Activated CD4-positive, alpha-beta T cell treated with anti-CD3 and anti-CD28 coated beads, Interleukin-2, amount 10 ng/mL, durations not matched to agents 7 days and 5 days (primary cell): ENCODE measurements around the gene PTPRD. TPM values are rescaled to one million over a fixed set of nuclear protein-coding genes. Genes with fewer than 3 reads are reported as not detected.

Experiments used
- CTCF ChIA-PET: fragments of 350-600 bp; sonication (Branson Sonifier 250); formaldehyde crosslinking; loops from one replicate; lab custom pipeline; 2021; ENCODE audit warnings: antibody characterized with exemption; lab: Charles Lee
- POLR2A ChIA-PET: fragments of 350-600 bp; sonication (Branson Sonifier 250); formaldehyde crosslinking; loops from one replicate; lab custom pipeline; 2021; ENCODE audit warnings: antibody characterized with exemption; lab: Charles Lee
- DNase-seq: peaks from one replicate; pipeline ENCODE4 v3.0.0-alpha.2; 2020
- H3K27ac Mint-ChIP-seq: one replicate; pipeline ENCODE4 v1.8.0; 2021; ENCODE audit warnings: mild to moderate bottlenecking, moderate library complexity, mixed read lengths
- H3K27me3 Mint-ChIP-seq: one replicate; pipeline ENCODE4 v1.8.0; 2021; ENCODE audit warnings: mixed read lengths
- H3K36me3 Mint-ChIP-seq: one replicate; pipeline ENCODE4 v1.8.0; 2021; ENCODE audit warnings: low read depth, mixed read lengths
- H3K4me1 Mint-ChIP-seq: one replicate; pipeline ENCODE4 v1.8.0; 2021; ENCODE audit warnings: mixed read lengths
- H3K4me3 Mint-ChIP-seq: one replicate; pipeline ENCODE4 v1.8.0; 2021; ENCODE audit warnings: mild to moderate bottlenecking, moderate library complexity, mixed read lengths
- H3K9me3 Mint-ChIP-seq: one replicate; pipeline ENCODE4 v1.8.0; 2021; ENCODE audit warnings: mixed read lengths
- total RNA-seq, 2 experiments: library from RNA; stranded (reverse); gene quantifications; one replicate each; pipeline ENCODE4 v1.2.3, GENCODE V29; 2021

The PTPRD gene
- total RNA-seq, 2 experiments from 2014 or later = not detected

DNA sequence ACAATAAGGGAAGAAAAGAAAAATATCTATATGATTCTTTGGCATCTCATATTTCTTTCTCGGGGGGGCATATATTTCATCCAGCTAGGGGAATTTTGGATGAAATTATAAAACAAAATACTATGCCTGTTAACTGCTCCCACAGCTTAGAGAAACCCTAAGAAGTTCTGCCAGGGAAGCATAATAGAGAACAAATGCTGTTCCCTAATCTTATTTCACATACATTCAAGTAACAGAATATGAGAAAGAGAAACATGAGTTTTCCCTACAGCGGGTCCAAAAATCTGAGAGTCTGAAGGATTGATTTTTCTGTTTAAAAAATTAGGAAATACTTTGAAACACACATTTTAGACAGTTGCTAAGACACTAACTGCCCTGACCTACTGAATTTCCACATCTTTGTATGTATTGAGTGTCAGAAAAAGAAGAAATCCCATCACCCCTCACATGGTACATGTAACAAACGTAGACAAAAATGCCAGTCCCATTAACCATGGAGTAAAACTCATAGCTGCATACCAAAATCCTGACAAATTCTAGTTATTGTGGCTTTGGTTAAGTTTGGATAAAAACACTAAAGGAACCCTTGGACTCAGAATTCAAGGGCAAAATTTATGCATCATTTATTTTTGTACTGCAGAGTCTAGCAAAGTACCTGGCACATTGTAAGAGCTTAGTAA is 2193.1 kb downstream of the PTPRD start:
- H3K27me3 Mint-ChIP-seq = peaks cover 3% of the 10 kb centered on the region
- no peak for DNase-seq
- no peak overlapping the region for H3K27ac Mint-ChIP-seq
- H3K4me1 Mint-ChIP-seq = no peaks in the 10 kb centered on the region
- no peak overlapping the region for H3K4me3 Mint-ChIP-seq
- CTCF ChIA-PET = interaction anchor here (0.7 to 1.0 kb wide), 2 partner anchors 14 to 25 kb away, joined by 3 to 4 read pairs; no protein-coding TSS in a partner anchor
- no peaks in the 10 kb centered on the region for H3K36me3 Mint-ChIP-seq
- H3K9me3 Mint-ChIP-seq = peaks cover 3% of the 10 kb centered on the region
- POLR2A ChIA-PET = no interaction called here

DNA sequence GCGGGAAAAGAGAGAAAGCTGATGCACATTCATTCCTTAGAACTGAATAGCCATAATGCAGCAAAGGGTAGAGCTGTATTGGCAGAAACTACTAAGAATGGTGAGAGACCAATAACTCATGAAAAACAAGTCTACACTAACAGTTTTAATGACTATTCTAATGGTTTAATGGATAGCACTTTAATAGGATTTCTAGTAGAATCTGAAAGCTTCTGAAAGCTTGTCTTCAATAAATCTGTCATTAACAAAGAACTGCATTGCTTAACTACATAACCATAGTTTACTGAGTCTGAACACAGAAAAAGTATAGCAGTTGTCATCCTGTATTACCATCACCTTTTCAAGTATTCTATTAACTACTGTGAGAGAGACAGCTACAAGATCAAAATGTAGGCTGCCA is 2195.5 kb downstream of the PTPRD start:
- Mint-ChIP-seq H3K36me3 (no peaks in the 10 kb centered on the region), H3K27me3 (peaks cover 2% of the 10 kb centered on the region), H3K4me1 (no peaks in the 10 kb centered on the region), H3K9me3 (no peaks in the 10 kb centered on the region), H3K27ac (no peak overlapping the region), H3K4me3 (no peak overlapping the region)
- CTCF ChIA-PET = interaction anchor here (0.9 kb wide), 1 partner anchor 13 kb away, joined by 3 read pairs; no protein-coding TSS in a partner anchor
- no peak for DNase-seq
- POLR2A ChIA-PET = no interaction called here

DNA sequence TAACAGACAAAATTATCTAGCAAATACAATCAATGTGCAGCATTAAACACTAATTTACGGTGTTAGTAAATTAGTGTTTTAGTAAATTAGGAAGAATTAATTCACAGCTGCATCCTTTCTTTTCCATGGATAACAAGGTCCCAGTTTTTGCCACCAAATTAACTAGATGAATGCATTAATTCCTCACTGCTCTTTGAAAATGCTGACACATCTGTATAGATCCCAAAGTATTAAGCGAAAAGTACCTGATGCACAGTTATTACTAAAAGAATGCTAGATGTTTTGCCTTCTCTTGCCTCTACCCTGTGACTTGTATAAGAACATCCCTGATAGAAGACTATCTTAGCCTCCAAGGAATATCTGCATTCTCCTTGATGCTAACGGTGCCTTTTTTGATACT is 2200.5 kb downstream of the PTPRD start:
- H3K4me3 Mint-ChIP-seq = no peak overlapping the region
- no peak overlapping the region for H3K27ac Mint-ChIP-seq
- no peaks in the 10 kb centered on the region for H3K9me3 Mint-ChIP-seq
- peaks cover 12% of the 10 kb centered on the region for H3K4me1 Mint-ChIP-seq
- CTCF ChIA-PET = no interaction called here
- POLR2A ChIA-PET = no interaction called here
- no peak for DNase-seq
- no peaks in the 10 kb centered on the region for H3K36me3 Mint-ChIP-seq
- peaks cover 2% of the 10 kb centered on the region for H3K27me3 Mint-ChIP-seq

DNA sequence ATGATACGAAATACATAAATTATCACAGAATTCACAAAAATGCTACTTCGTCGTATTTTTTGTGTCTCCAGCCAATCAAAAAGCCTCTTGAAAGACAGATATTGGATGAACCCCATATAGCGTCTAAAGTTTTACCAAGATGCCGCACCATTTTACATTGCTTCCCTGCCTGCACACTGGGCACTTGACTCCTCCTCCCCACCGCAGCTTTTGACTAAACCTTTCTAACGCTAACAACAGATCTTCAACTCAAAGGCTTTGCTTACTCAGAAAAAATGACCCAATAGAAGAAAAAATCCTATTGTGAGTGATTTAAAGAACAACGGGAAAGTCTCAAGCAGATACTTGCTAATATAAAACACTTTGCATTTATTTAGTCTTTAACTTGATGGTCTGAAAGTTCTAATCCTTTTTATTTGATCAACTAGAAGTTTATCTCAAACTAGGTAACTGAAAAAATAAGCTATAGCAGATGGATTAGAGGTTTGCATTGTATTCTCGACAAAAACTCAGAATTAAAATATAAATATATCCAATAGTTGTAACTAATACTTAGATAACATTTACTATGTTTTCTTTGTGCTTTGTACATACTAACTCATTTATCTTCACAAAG is 2204.1 kb downstream of the PTPRD start:
- CTCF ChIA-PET = no interaction called here
- Mint-ChIP-seq H3K36me3 (no peaks in the 10 kb centered on the region), H3K4me3 (no peak overlapping the region), H3K27me3 (peaks cover 2% of the 10 kb centered on the region), H3K27ac (no peak overlapping the region), H3K9me3 (no peaks in the 10 kb centered on the region), H3K4me1 (peaks cover 12% of the 10 kb centered on the region)
- no peak for DNase-seq
- POLR2A ChIA-PET = no interaction called here

DNA sequence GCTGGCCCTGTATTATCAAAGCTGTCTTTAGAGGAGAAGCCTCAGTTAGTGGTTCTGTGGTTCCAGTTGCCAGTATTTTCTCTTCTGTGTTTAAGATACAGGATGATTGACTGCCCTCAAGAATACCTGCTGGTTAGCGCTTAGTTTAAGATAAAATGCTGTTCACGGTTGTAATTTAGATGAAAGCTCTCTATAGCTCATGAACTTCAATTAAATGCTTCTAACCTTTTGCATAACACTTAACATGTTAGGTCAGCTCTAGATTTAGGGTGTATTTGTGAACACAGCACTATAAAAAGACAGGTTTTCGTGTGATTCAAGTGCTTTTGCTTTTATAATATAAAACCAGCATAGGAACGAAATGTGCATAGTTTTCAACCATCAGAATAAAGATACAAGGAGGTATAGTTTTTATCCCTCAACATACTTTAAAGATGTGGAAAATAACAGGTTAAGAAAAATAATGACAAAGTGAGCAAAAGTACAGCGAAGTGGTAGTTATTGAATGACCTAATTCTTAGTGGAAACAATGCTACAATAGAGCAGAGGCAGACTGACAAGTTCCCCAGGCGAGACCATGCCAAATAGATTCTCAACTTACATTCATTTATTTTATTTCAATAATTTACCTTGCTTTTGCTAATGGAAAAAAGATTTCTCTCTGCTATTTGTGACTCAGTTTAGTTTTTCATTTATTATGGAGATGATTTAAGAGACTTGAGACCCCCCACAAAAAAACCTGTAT is 2210.7 kb downstream of the PTPRD start:
- no peaks in the 10 kb centered on the region for H3K27me3 Mint-ChIP-seq
- H3K9me3 Mint-ChIP-seq = no peaks in the 10 kb centered on the region
- no peak overlapping the region for H3K4me3 Mint-ChIP-seq
- no peak overlapping the region for H3K27ac Mint-ChIP-seq
- DNase-seq = no peak
- H3K4me1 Mint-ChIP-seq = no peaks in the 10 kb centered on the region
- no peaks in the 10 kb centered on the region for H3K36me3 Mint-ChIP-seq
- ChIA-PET POLR2A (no interaction called here), CTCF (no interaction called here)

DNA sequence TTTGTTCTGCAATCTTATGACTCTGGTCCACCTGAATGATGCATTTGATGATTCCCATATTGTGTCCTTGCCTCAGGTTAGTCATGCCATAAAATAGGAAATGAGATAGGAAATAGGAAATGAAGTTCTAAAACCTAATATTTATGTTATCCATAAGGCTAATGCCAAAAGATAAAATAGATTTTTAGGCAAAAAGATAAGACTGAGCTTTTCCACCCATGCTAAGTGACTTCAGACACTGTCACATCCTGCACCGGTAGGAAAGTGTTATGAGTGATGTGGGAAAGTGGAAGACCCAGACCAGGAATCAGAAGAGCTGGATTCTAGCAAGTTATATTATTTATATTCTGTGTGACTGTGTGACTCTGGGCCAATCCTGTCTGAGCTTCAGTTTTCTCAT is 2212.4 kb downstream of the PTPRD start:
- DNase-seq = no peak
- Mint-ChIP-seq H3K27ac (no peak overlapping the region), H3K4me3 (no peak overlapping the region), H3K4me1 (no peaks in the 10 kb centered on the region), H3K36me3 (no peaks in the 10 kb centered on the region), H3K27me3 (no peaks in the 10 kb centered on the region), H3K9me3 (no peaks in the 10 kb centered on the region)
- POLR2A ChIA-PET = no interaction called here
- CTCF ChIA-PET = no interaction called here

DNA sequence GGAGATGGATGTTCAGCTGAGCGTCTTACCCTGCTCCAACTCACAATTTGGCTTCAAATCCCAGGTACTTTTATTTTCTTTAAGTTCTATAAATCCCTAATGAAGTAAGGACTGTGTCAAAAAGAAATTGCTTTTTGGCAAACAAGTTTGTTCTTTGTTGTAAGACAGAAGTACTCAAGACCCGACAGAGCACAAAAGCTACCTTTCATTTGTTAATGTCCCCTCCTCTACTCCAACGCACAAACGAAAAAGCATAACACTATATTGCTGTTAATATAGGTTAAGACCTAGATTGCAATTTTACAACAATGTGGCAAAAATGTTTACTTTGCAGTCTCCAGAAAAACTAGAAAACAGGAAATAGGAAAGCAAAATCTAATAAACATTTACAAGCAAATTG is 2217.8 kb downstream of the PTPRD start:
- ChIA-PET CTCF (no interaction called here), POLR2A (no interaction called here)
- Mint-ChIP-seq H3K4me1 (no peaks in the 10 kb centered on the region), H3K9me3 (no peaks in the 10 kb centered on the region), H3K4me3 (no peak overlapping the region), H3K36me3 (no peaks in the 10 kb centered on the region), H3K27me3 (peaks cover 2% of the 10 kb centered on the region), H3K27ac (no peak overlapping the region)
- no peak for DNase-seq

DNA sequence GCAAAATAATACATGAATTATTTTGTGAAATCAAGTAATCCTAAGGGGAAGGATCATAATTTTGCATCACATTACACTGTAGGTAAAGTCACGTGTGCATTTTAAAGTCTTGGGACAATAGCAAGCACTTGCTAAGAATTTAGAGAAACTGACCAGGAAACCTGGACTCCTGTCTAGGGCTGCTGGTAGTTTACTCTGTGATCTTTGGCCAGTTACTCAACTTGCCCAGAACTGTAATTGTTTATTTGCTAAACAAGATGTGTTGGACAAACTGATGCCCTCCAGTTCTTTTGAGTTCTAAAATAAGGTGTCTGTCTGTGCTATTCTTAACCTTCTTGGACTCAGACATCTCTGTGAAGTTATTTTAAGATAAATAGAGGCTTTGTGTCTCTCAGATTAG is 2218.5 kb downstream of the PTPRD start:
- Mint-ChIP-seq H3K4me3 (no peak overlapping the region), H3K27ac (no peak overlapping the region), H3K27me3 (peaks cover 2% of the 10 kb centered on the region), H3K4me1 (no peaks in the 10 kb centered on the region), H3K36me3 (no peaks in the 10 kb centered on the region), H3K9me3 (no peaks in the 10 kb centered on the region)
- DNase-seq = no peak
- POLR2A ChIA-PET = no interaction called here
- CTCF ChIA-PET = no interaction called here

DNA sequence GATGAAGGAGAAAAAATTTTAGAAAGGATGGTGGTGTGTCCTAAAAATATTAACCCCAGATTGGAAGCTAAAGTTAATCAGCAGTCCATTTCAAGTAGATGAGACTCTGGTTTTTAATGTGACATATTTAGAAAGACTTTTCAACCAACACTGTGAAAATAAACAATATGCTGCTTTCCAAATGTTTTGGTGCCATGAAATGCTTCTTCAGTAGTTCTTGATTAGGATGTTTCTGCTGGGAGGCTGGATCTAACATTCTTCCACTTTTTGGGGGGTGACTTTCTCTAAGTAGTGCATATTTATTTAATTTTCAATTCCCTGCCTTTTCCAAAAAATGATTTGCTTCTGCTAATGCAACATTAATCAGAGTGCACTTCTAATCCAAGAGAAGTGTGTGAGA is 2219.9 kb downstream of the PTPRD start:
- H3K4me3 Mint-ChIP-seq = no peak overlapping the region
- H3K9me3 Mint-ChIP-seq = no peaks in the 10 kb centered on the region
- ChIA-PET POLR2A (no interaction called here), CTCF (no interaction called here)
- no peak for DNase-seq
- H3K27ac Mint-ChIP-seq = no peak overlapping the region
- H3K4me1 Mint-ChIP-seq = no peaks in the 10 kb centered on the region
- H3K36me3 Mint-ChIP-seq = no peaks in the 10 kb centered on the region
- peaks cover 2% of the 10 kb centered on the region for H3K27me3 Mint-ChIP-seq

DNA sequence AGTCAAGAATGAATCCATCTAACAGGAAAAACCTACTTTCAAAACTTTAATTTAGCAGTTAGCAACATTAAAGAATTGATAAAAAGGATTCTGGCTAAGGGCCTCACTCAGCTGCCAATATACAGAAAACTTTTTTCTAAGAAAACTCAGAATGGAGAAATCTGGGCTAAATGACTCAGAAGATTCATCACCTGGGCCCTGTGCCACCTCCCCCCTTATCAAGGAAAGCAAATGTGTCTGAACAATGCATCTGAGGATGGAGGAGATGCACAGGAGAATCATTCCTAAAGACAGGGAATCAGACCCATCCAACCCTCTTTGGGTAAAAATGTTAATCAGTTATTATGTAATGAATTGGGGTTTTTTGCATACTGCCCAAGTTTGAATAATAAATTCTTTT is 2221.2 kb downstream of the PTPRD start:
- no peaks in the 10 kb centered on the region for H3K9me3 Mint-ChIP-seq
- CTCF ChIA-PET = no interaction called here
- H3K4me3 Mint-ChIP-seq = no peak overlapping the region
- H3K36me3 Mint-ChIP-seq = no peaks in the 10 kb centered on the region
- H3K27ac Mint-ChIP-seq = no peak overlapping the region
- DNase-seq = no peak
- H3K27me3 Mint-ChIP-seq = peaks cover 2% of the 10 kb centered on the region
- H3K4me1 Mint-ChIP-seq = no peaks in the 10 kb centered on the region
- POLR2A ChIA-PET = no interaction called here

DNA sequence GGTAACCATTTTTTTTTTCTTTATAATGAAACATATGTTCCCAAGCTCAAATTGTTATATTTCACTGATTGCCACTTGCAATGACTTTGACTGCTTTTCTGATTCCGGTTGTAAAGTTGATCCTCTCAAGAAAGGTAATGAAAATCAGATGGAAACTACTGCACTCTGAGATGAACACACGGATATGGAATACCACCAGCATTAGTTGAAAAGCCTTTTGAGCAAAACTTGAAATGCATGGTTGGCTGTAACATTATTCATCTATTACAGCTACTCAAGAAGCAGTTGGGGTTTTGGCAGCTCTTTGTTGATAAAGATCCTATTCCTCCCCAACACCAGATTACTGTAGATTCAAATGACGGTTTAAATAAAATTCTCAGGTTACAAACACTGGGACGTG is 2221.7 kb downstream of the PTPRD start:
- no peak overlapping the region for H3K4me3 Mint-ChIP-seq
- peaks cover 2% of the 10 kb centered on the region for H3K27me3 Mint-ChIP-seq
- H3K27ac Mint-ChIP-seq = no peak overlapping the region
- H3K36me3 Mint-ChIP-seq = no peaks in the 10 kb centered on the region
- ChIA-PET POLR2A (no interaction called here), CTCF (no interaction called here)
- DNase-seq = no peak
- no peaks in the 10 kb centered on the region for H3K4me1 Mint-ChIP-seq
- H3K9me3 Mint-ChIP-seq = no peaks in the 10 kb centered on the region

DNA sequence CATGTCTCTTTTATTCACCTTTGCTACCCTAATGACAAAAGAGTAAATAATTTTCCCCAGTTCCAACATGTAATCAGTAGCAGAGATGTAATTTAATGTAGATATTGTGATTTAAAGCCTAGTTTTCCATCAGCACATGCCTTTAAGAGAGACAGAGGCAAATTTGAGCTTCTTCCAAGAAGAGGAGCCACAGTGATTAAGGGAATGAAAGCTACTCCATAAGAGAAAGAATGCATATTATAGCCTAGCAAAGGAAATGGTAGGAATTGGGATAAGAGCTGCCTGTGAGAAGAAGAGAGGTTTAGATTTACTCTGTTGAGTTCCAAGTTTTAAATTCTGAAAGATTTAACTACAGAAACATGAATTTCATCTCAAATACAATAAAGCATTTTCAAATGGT is 2222.2 kb downstream of the PTPRD start:
- no peak overlapping the region for H3K4me3 Mint-ChIP-seq
- DNase-seq = no peak
- ChIA-PET POLR2A (no interaction called here), CTCF (no interaction called here)
- H3K27me3 Mint-ChIP-seq = peaks cover 2% of the 10 kb centered on the region
- H3K36me3 Mint-ChIP-seq = no peaks in the 10 kb centered on the region
- no peaks in the 10 kb centered on the region for H3K9me3 Mint-ChIP-seq
- H3K27ac Mint-ChIP-seq = no peak overlapping the region
- H3K4me1 Mint-ChIP-seq = no peaks in the 10 kb centered on the region

DNA sequence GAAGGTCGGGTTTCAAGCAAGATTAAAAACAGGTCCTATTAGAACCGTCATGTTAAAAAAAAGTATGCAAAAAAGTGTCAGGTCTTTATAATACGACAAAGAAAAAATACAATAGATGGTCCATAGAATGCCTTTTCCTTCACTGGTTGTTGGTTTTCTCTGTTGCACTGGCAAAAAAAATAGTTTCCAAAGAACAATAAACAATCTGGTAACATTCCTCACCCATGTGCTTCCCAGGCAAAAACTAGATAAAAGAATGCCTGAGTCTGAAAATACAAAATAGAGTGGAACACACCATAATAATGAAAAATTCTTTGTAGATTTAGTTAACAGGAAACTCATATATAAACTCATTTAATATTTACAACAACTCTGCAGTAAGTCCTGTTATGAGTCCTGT is 2223.3 kb downstream of the PTPRD start:
- H3K9me3 Mint-ChIP-seq = no peaks in the 10 kb centered on the region
- ChIA-PET CTCF (interaction anchor here (0.6 kb wide), 1 partner anchor 312 kb away, joined by 3 read pairs; no protein-coding TSS in a partner anchor), POLR2A (no interaction called here)
- peaks cover 2% of the 10 kb centered on the region for H3K27me3 Mint-ChIP-seq
- no peaks in the 10 kb centered on the region for H3K4me1 Mint-ChIP-seq
- DNase-seq = no peak
- no peak overlapping the region for H3K27ac Mint-ChIP-seq
- H3K36me3 Mint-ChIP-seq = no peaks in the 10 kb centered on the region
- H3K4me3 Mint-ChIP-seq = no peak overlapping the region
